Activated B cell treated with CpG ODN at 0.5 μM for 24 hours (primary cell): Measurements from ENCODE around the gene MYL4. TPM values are rescaled to one million over a fixed set of nuclear protein-coding genes. Genes with fewer than 3 reads are reported as not detected.
A peak's percentile ranks its signal among the peaks of the same experiment; 100 is the strongest.
"Not testable (repeated sequence)": the region's sequence is repeated elsewhere in the genome, so short reads cannot be mapped to it uniquely, and the experiment has no call there.

Experiments used
- ATAC-seq: fragments of 200-7000 bp; cut with Tn5 transposase; one replicate; pipeline ENCODE4 v1.10.0; 2021; ENCODE audit warnings: low read depth, mild to moderate bottlenecking, moderate library complexity
- CTCF ChIA-PET: fragments of 350-600 bp; sonication (Branson Sonifier 250); formaldehyde crosslinking; loops from one replicate; lab custom pipeline; 2021; ENCODE audit warnings: antibody characterized with exemption; lab: Charles Lee
- POLR2A ChIA-PET: fragments of 350-600 bp; sonication (Branson Sonifier 250); formaldehyde crosslinking; loops from one replicate; lab custom pipeline; 2021; ENCODE audit warnings: antibody characterized with exemption; lab: Charles Lee
- DNase-seq: peaks from one replicate; pipeline ENCODE4 v3.0.0; 2022
- H3K27ac Mint-ChIP-seq: one replicate; pipeline ENCODE4 v1.8.0; 2020; ENCODE audit warnings: mixed read lengths
- H3K27me3 Mint-ChIP-seq: one replicate; pipeline ENCODE4 v1.8.0; 2021; ENCODE audit warnings: mixed read lengths
- H3K36me3 Mint-ChIP-seq: one replicate; pipeline ENCODE4 v1.8.0; 2021; ENCODE audit warnings: low read depth, mixed read lengths
- H3K4me1 Mint-ChIP-seq: one replicate; pipeline ENCODE4 v1.8.0; 2021; ENCODE audit warnings: mixed read lengths
- H3K4me3 Mint-ChIP-seq: one replicate; pipeline ENCODE4 v1.8.0; 2020; ENCODE audit warnings: mild to moderate bottlenecking, mixed read lengths
- H3K9me3 Mint-ChIP-seq: one replicate; pipeline ENCODE4 v1.8.0; 2020; ENCODE audit warnings: mixed read lengths
- CTCF ChIP-seq: fragments of 200-600 bp; IDR thresholded peaks from one replicate; pipeline ENCODE4 v1.8.0; 2022; ENCODE audit warnings: antibody characterized with exemption, mild to moderate bottlenecking
- intact Hi-C: fragments of 100-400 bp; cut with micrococcal nuclease; formaldehyde crosslinking; loops from one replicate; pipeline ENCODE4 v1.15.1; 2024
- total RNA-seq: library from RNA; stranded (reverse); gene quantifications from 2 replicates; pipeline ENCODE4 v1.2.3, GENCODE V29; 2022

The MYL4 gene
- total RNA-seq, 1 donor from 2014 or later = not detected

GRCh38 chr17:47265983-47266541, 56.9 kb downstream of the MYL4 start:
- CTCF ChIA-PET = interaction anchor here (0.9 kb wide), 1 partner anchor 17 kb away, joined by 3 read pairs; no protein-coding TSS in a partner anchor
- H3K9me3 Mint-ChIP-seq = peaks cover 6% of the 10 kb centered on the region
- H3K27ac Mint-ChIP-seq = peak overlapping the region; percentile 51
- no peaks in the 10 kb centered on the region for H3K27me3 Mint-ChIP-seq
- intact Hi-C loops = loop anchor here (1.0 to 2.0 kb wide), 2 partner anchors 13 to 21 kb away; no protein-coding TSS in a partner anchor
- DNase-seq (no peak), ATAC-seq (peak; percentile 89)
- no peak for TF ChIP-seq CTCF
- no peaks in the 10 kb centered on the region for H3K36me3 Mint-ChIP-seq
- peak overlapping the region; percentile 0 for H3K4me3 Mint-ChIP-seq
- POLR2A ChIA-PET = interaction anchor here (1.1 kb wide), 1 partner anchor 12 kb away, joined by 4 read pairs; the partner anchor contains the start of gene ITGB3
- H3K4me1 Mint-ChIP-seq = peaks cover 31% of the 10 kb centered on the region

- Mint-ChIP-seq H3K4me1 (peaks cover 33% of the 10 kb centered on the region), H3K4me3 (no peak overlapping the region), H3K27me3 (no peaks in the 10 kb centered on the region), H3K36me3 (no peaks in the 10 kb centered on the region), H3K27ac (no peak overlapping the region), H3K9me3 (peaks cover 6% of the 10 kb centered on the region)
- CTCF ChIA-PET = interaction anchor here (0.9 kb wide), 1 partner anchor 17 kb away, joined by 3 read pairs; no protein-coding TSS in a partner anchor
- intact Hi-C loops = loop anchor here (1.0 to 2.0 kb wide), 2 partner anchors 13 to 20 kb away; no protein-coding TSS in a partner anchor
- POLR2A ChIA-PET = interaction anchor here (1.1 kb wide), 1 partner anchor 13 kb away, joined by 4 read pairs; the partner anchor contains the start of gene ITGB3
- ATAC-seq (no peak), DNase-seq (no peak)
- TF ChIP-seq CTCF = no peak
Measured at GRCh38 chr17:47266782-47267181, 57.6 kb downstream of the MYL4 start.

GRCh38 chr17:47267354-47267828, 58.2 kb downstream of the MYL4 start:
- intact Hi-C loops = loop anchor here (2.0 kb wide), 1 partner anchor 19 kb away; no protein-coding TSS in a partner anchor
- H3K9me3 Mint-ChIP-seq = peaks cover 6% of the 10 kb centered on the region
- CTCF ChIA-PET = no interaction called here
- no peak overlapping the region for H3K4me3 Mint-ChIP-seq
- peaks cover 32% of the 10 kb centered on the region for H3K4me1 Mint-ChIP-seq
- ATAC-seq (no peak), DNase-seq (no peak)
- no peak overlapping the region for H3K27ac Mint-ChIP-seq
- H3K27me3 Mint-ChIP-seq = no peaks in the 10 kb centered on the region
- POLR2A ChIA-PET = no interaction called here
- TF ChIP-seq CTCF = no peak
- H3K36me3 Mint-ChIP-seq = no peaks in the 10 kb centered on the region

- H3K27ac Mint-ChIP-seq, DNase-seq, ATAC-seq, H3K36me3 Mint-ChIP-seq, H3K4me3 Mint-ChIP-seq, H3K27me3 Mint-ChIP-seq, intact Hi-C loops, H3K9me3 Mint-ChIP-seq: not testable (repeated sequence)
- ChIA-PET CTCF (interaction anchor here (1.2 kb wide), 1 partner anchor 47 kb away, joined by 3 read pairs; no protein-coding TSS in a partner anchor), POLR2A (interaction anchor here (0.6 kb wide), 1 partner anchor 169 kb away, joined by 3 read pairs; no protein-coding TSS in a partner anchor)
- H3K4me1 Mint-ChIP-seq = peaks cover 30% of the 10 kb centered on the region
Measured at GRCh38 chr17:47268964-47269363, 59.8 kb downstream of the MYL4 start.

- H3K36me3 Mint-ChIP-seq, ATAC-seq, DNase-seq, H3K27me3 Mint-ChIP-seq, H3K27ac Mint-ChIP-seq, intact Hi-C loops, H3K4me3 Mint-ChIP-seq, H3K9me3 Mint-ChIP-seq: not testable (repeated sequence)
- peaks cover 30% of the 10 kb centered on the region for H3K4me1 Mint-ChIP-seq
- ChIA-PET POLR2A (interaction anchor here (1.4 kb wide), 1 partner anchor 17 kb away, joined by 5 read pairs; no protein-coding TSS in a partner anchor), CTCF (interaction anchor here (1.2 kb wide), 1 partner anchor 46 kb away, joined by 3 read pairs; no protein-coding TSS in a partner anchor)
Measured at GRCh38 chr17:47269561-47270280, 60.6 kb downstream of the MYL4 start.
